Measurements from ENCODE around the gene CNP. TPM values are rescaled to one million over a fixed set of nuclear protein-coding genes. Genes with fewer than 3 reads are reported as not detected.
A peak's percentile ranks its signal among the peaks of the same experiment; 100 is the strongest.

The CNP gene
- total RNA-seq (45.2 and 59.0 TPM in 2 replicates), polyA plus RNA-seq (15.9 and 19.0 TPM in 2 replicates), polyA minus RNA-seq (28.6 and 35.3 TPM in 2 replicates)
- 24.6 TPM for total RNA-seq (2013)

DNA sequence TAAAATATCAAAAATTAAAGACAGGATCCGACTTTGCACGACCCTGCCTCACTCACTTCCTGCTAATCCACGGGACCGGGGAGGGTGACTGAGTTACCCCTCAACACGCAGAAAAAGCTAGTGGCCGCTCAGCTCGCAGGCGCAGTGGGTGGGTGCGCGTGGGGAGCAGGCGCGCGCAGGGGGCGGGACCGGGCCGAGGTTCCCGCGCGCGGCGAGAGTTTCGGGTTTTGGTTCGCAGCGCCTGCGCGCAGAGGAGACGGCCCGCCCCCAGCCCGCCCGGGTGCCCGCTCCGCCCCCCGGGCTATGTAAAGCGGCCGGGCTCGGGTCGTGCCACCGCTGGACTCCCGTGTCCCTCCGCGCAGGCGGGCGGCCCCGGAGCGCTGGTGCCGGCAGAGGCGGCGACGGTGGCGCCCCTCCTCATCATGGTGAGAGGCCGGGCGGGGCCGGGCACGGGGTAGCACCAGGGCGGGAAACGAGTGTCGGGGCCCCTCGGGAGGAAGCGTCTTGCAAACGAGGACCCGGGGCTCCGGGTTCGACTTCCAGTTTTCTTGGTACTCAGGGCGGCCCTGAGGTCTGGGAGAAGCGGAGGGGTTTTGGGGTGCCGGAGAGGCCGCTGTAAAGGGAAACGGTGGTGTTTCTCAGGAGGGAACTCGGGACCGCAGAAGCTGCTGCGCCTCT is at the start of gene CNP:
CNP (plus strand) TSS at position 333 of the 678 bp plus-strand sequence; CDS start at position 423, 90 bp downstream.
- CTCF ChIA-PET, result interaction anchor here (0.8 to 11.6 kb wide), 12 partner anchors 15 to 215 kb away, joined by 3 to 115 read pairs (median 5); partner anchors contain the start of genes DHX58, DNAJC7, HSPB9 and KAT2A
- Mint-ChIP-seq H3K27me3 (no peaks in the 10 kb centered on the region), H3K9me3 (ENCODE audit: insufficient read depth) (no peaks in the 10 kb centered on the region), H3K4me3 (peak within 1 kb of the TSS; percentile 85), H3K27ac (peak within 1 kb of the TSS; percentile 86), H3K4me1 (peaks cover 37% of the 10 kb centered on the region)
- POLR2A ChIA-PET, result interaction anchor here (0.6 to 2.8 kb wide), 18 partner anchors 9 to 1390 kb away, joined by 3 to 32 read pairs (median 4); partner anchors contain the start of genes DHX58, DNAJC7, GHDC and KAT2A
- DNase-seq (peak; percentile 94), ATAC-seq (ENCODE audit: low read depth) (peak; percentile 85)
- WGBS (ENCODE audit: insufficient coverage), result under 1% methylated on average over 66 of the region's 71 CpGs
- H3K9ac ChIP-seq (ENCODE audit: low read length), result peak within 1 kb of the TSS; percentile 74
- H3K4me1 ChIP-seq (ENCODE audit: control insufficient read depth in 2 of 2, insufficient read depth in 2 of 2, low read length in 2 of 2), result peaks cover 16 to 38% of the 10 kb centered on the region in 2 donors
- H3K27me3 ChIP-seq (replicated peaks in 1 of 4; ENCODE audit: control extremely low read depth in 1 of 4, control insufficient read depth in 3 of 4, insufficient read depth in 4 of 4, low read length in 3 of 4), result no peaks in the 10 kb centered on the region
- peaks cover 7 to 11% of the 10 kb centered on the region in 2 experiments for H3K36me3 ChIP-seq (replicated peaks in 1 of 2; ENCODE audit: control extremely low read depth in 1 of 2, control insufficient read depth in 1 of 2, extremely low read depth in 1 of 2, insufficient read depth in 2 of 2, low read length in 1 of 2)
- peaks cover 16% of the 10 kb centered on the region for H4K20me1 ChIP-seq (ENCODE audit: control insufficient read depth, insufficient read depth, low read length, poor library complexity, severe bottlenecking)
- peak within 1 kb of the TSS; percentile 89 for H3K4me2 ChIP-seq (replicated peaks; ENCODE audit: low read depth, low read length, poor library complexity, severe bottlenecking)
- H3K4me3 ChIP-seq (ENCODE audit: control extremely low read depth in 1 of 5, extremely low read depth in 1 of 5, insufficient read depth in 1 of 5, low read depth in 2 of 5, low read length in 4 of 5), result peak within 1 kb of the TSS; percentile 65 to 91 (median 82)
- intact Hi-C loops (cut with micrococcal nuclease), result loop anchor here (1.0 to 10.0 kb wide), 8 partner anchors 30 to 232 kb away; partner anchors contain the start of genes DNAJC7, HAP1, KAT2A and KCNH4
- peak within 1 kb of the TSS; percentile 87 for H2AFZ ChIP-seq (ENCODE audit: insufficient read depth, low read depth, low read length, poor library complexity, severe bottlenecking)
- H3K9me3 ChIP-seq (ENCODE audit: control extremely low read depth in 1 of 3, control insufficient read depth in 2 of 3, insufficient read depth in 1 of 3, low read length in 2 of 3), result no peaks in the 10 kb centered on the region
- TF ChIP-seq, protein P1, sequence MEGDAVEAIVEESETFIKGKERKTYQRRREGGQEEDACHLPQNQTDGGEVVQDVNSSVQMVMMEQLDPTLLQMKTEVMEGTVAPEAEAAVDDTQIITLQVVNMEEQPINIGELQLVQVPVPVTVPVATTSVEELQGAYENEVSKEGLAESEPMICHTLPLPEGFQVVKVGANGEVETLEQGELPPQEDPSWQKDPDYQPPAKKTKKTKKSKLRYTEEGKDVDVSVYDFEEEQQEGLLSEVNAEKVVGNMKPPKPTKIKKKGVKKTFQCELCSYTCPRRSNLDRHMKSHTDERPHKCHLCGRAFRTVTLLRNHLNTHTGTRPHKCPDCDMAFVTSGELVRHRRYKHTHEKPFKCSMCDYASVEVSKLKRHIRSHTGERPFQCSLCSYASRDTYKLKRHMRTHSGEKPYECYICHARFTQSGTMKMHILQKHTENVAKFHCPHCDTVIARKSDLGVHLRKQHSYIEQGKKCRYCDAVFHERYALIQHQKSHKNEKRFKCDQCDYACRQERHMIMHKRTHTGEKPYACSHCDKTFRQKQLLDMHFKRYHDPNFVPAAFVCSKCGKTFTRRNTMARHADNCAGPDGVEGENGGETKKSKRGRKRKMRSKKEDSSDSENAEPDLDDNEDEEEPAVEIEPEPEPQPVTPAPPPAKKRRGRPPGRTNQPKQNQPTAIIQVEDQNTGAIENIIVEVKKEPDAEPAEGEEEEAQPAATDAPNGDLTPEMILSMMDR (IDR thresholded peaks at IDR 0.05), result no peak
- no peak for TF ChIP-seq EZH2 (IDR thresholded peaks at IDR 0.05; ENCODE audit: borderline replicate concordance, insufficient read depth, low read depth, low read length, poor library complexity, severe bottlenecking)
- H3K27ac ChIP-seq (ENCODE audit: low read length in 2 of 2), result peak within 1 kb of the TSS; percentile 67 to 75
- peaks cover 38% of the 10 kb centered on the region for H3K79me2 ChIP-seq (ENCODE audit: control insufficient read depth, insufficient read depth, low read length)

DNA sequence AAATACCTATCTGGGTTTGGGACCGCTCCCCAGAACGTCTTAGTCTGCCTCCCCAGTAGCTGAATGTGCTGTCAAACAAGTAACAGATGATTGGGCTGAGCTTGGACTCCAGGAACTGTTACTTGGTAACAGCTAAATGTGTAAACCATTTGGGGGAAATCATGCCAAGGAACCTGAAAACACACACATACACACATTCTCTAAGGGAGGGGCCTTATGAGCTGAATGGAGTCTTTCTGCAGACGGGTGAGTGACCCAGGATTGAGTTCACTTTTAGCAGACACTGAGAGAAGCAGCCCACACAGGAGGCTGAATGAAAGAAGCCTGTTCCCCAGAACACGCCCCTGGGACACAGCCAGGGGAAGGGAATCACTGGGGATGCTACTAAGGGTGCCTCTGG is 49.4 kb upstream of the CNP start:
- peak overlapping the region; percentile 91 for H3K4me3 Mint-ChIP-seq
- Histone ChIP-seq H3K27ac (ENCODE audit: low read length in 2 of 2) (no peak overlapping the region), H3K4me2 (replicated peaks; ENCODE audit: low read depth, low read length, poor library complexity, severe bottlenecking) (peak overlapping the region; percentile 98), H3K9me3 (ENCODE audit: control extremely low read depth in 1 of 3, control insufficient read depth in 2 of 3, insufficient read depth in 1 of 3, low read length in 2 of 3) (no peaks in the 10 kb centered on the region), H2AFZ (ENCODE audit: insufficient read depth, low read depth, low read length, poor library complexity, severe bottlenecking) (peak overlapping the region; percentile 100), H3K9ac (ENCODE audit: low read length) (no peak overlapping the region), H3K27me3 (replicated peaks in 1 of 4; ENCODE audit: control extremely low read depth in 1 of 4, control insufficient read depth in 3 of 4, insufficient read depth in 4 of 4, low read length in 3 of 4) (no peaks in the 10 kb centered on the region), H3K79me2 (ENCODE audit: control insufficient read depth, insufficient read depth, low read length) (peaks cover 68% of the 10 kb centered on the region), H4K20me1 (ENCODE audit: control insufficient read depth, insufficient read depth, low read length, poor library complexity, severe bottlenecking) (peaks cover 53% of the 10 kb centered on the region), H3K4me3 (ENCODE audit: control extremely low read depth in 1 of 5, extremely low read depth in 1 of 5, insufficient read depth in 1 of 5, low read depth in 2 of 5, low read length in 4 of 5) (no peak overlapping the region), H3K4me1 (ENCODE audit: control insufficient read depth in 2 of 2, insufficient read depth in 2 of 2, low read length in 2 of 2) (peaks cover 15 to 21% of the 10 kb centered on the region in 2 donors), H3K36me3 (replicated peaks in 1 of 2; ENCODE audit: control extremely low read depth in 1 of 2, control insufficient read depth in 1 of 2, extremely low read depth in 1 of 2, insufficient read depth in 2 of 2, low read length in 1 of 2) (peaks cover 4 to 15% of the 10 kb centered on the region in 2 experiments)
- ChIA-PET CTCF (interaction anchor here (1.3 kb wide), 1 partner anchor 100 kb away, joined by 3 read pairs; the partner anchor contains the start of gene DNAJC7), POLR2A (no interaction called here)
- H3K4me1 Mint-ChIP-seq, result peaks cover 37% of the 10 kb centered on the region
- intact Hi-C loops (cut with micrococcal nuclease), result loop anchor here (5.0 kb wide), 1 partner anchor 130 kb away; the partner anchor contains the start of gene JUP
- TF ChIP-seq, protein P1 (IDR thresholded peaks at IDR 0.05), result no peak
- no peak for TF ChIP-seq EZH2 (IDR thresholded peaks at IDR 0.05; ENCODE audit: borderline replicate concordance, insufficient read depth, low read depth, low read length, poor library complexity, severe bottlenecking)
- no peaks in the 10 kb centered on the region for H3K9me3 Mint-ChIP-seq (ENCODE audit: insufficient read depth)
- DNase-seq (no peak), ATAC-seq (ENCODE audit: low read depth) (no peak)
- H3K27ac Mint-ChIP-seq, result no peak overlapping the region
- WGBS (ENCODE audit: insufficient coverage), result 100% methylated on average over 2 of the region's 4 CpGs
- no peaks in the 10 kb centered on the region for H3K27me3 Mint-ChIP-seq
